Measurements from ENCODE around the gene TMEM81. TPM values are rescaled to one million over a fixed set of nuclear protein-coding genes. Genes with fewer than 3 reads are reported as not detected.

Gene TMEM81
- total and polyA plus RNA-seq, 2 experiments from 2014 or later: 3.6 to 4.5 TPM

GRCh38 chr1:205088341-205088740, 4.1 kb upstream of the TMEM81 start:
- H3K9me3 Mint-ChIP-seq: no peaks in the 10 kb centered on the region
- H3K9me2 ChIP-seq (ENCODE audit: insufficient read depth): no peaks in the 10 kb centered on the region
- DNase-seq (ENCODE audit: low spot score) (no peak), ATAC-seq (no peak)
- peaks cover 6% of the 10 kb centered on the region; the same call in 1 of the 2 replicates for H4K20me1 ChIP-seq (replicated peaks; ENCODE audit: insufficient read depth)
- no peak overlapping the region for H3K27ac Mint-ChIP-seq
- H2AFZ ChIP-seq: no peak overlapping the region
- no peaks in the 10 kb centered on the region for H3K79me2 ChIP-seq (replicated peaks; ENCODE audit: insufficient read depth)
- no peaks in the 10 kb centered on the region for H3F3A ChIP-seq (replicated peaks; ENCODE audit: low read depth)
- no peak for TF ChIP-seq NANOG (IDR thresholded peaks at IDR 0.05; ENCODE audit: borderline replicate concordance)
- no peak for TF ChIP-seq ZNF114 (CRISPR knock-in tag; IDR thresholded peaks at IDR 0.05)
- TF ChIP-seq CREB1 (CRISPR knock-in tag; IDR thresholded peaks at IDR 0.05; ENCODE audit: low read depth): no peak
- TF ChIP-seq EZH2 (IDR thresholded peaks at IDR 0.05; ENCODE audit: low read depth, unreplicated experiment): no peak
- no peak for TF ChIP-seq CTCF (conservative IDR thresholded peaks at IDR 0.05; ENCODE audit: low read depth in 2 of 2)
- TF ChIP-seq, protein P1, sequence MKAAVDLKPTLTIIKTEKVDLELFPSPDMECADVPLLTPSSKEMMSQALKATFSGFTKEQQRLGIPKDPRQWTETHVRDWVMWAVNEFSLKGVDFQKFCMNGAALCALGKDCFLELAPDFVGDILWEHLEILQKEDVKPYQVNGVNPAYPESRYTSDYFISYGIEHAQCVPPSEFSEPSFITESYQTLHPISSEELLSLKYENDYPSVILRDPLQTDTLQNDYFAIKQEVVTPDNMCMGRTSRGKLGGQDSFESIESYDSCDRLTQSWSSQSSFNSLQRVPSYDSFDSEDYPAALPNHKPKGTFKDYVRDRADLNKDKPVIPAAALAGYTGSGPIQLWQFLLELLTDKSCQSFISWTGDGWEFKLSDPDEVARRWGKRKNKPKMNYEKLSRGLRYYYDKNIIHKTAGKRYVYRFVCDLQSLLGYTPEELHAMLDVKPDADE (IDR thresholded peaks at IDR 0.05): no peak
- no peak for TF ChIP-seq POLR2AphosphoS5 (IDR thresholded peaks at IDR 0.05; ENCODE audit: low read depth)
- TF ChIP-seq ZNF331 (CRISPR knock-in tag; IDR thresholded peaks at IDR 0.05; ENCODE audit: low read depth): no peak
- TF ChIP-seq STAT1 (IDR thresholded peaks at IDR 0.05; ENCODE audit: unreplicated experiment): no peak
- no peak for TF ChIP-seq EZH2phosphoT487 (IDR thresholded peaks at IDR 0.05; ENCODE audit: unreplicated experiment)
- TF ChIP-seq REST (IDR thresholded peaks at IDR 0.05; ENCODE audit: unreplicated experiment): no peak
- TF ChIP-seq ZNF462 (CRISPR knock-in tag; IDR thresholded peaks at IDR 0.05): no peak
- no peak for TF ChIP-seq JUNB (IDR thresholded peaks at IDR 0.05; ENCODE audit: unreplicated experiment)
- no peaks in the 10 kb centered on the region for H3K27me3 Mint-ChIP-seq (ENCODE audit: insufficient read depth, low read depth, poor library complexity)
- no peaks in the 10 kb centered on the region for H3K4me1 Mint-ChIP-seq
- no peak overlapping the region for H3K27ac ChIP-seq (ENCODE audit: low read depth)
- H3K4me3 Mint-ChIP-seq: no peak overlapping the region
- H3K4me1 ChIP-seq (ENCODE audit: insufficient read depth): no peaks in the 10 kb centered on the region
- H3K4me2 ChIP-seq: no peak overlapping the region
- H3K36me3 ChIP-seq (ENCODE audit: insufficient read depth): peaks cover 19% of the 10 kb centered on the region
- H3K4me3 ChIP-seq: no peak overlapping the region
- H3K27me3 ChIP-seq (ENCODE audit: insufficient read depth): no peaks in the 10 kb centered on the region
- peaks cover 55% of the 10 kb centered on the region for H3K36me3 Mint-ChIP-seq (ENCODE audit: low read depth)
